GM12874 (cell line): ENCODE data around the gene NUB1.

ENCODE experiments used
- CTCF ChIP-seq: IDR thresholded peaks from 2 replicates; pipeline ENCODE4 v1.5.1; 2011; ENCODE audit warnings: low read depth, mild to moderate bottlenecking, control low read depth, low read length, moderate library complexity; ENCODE audit not compliant: insufficient read depth

Gene NUB1

GRCh38 chr7:151372612-151373265, 31.1 kb downstream of the NUB1 start:
- TF ChIP-seq CTCF = no peak

DNA sequence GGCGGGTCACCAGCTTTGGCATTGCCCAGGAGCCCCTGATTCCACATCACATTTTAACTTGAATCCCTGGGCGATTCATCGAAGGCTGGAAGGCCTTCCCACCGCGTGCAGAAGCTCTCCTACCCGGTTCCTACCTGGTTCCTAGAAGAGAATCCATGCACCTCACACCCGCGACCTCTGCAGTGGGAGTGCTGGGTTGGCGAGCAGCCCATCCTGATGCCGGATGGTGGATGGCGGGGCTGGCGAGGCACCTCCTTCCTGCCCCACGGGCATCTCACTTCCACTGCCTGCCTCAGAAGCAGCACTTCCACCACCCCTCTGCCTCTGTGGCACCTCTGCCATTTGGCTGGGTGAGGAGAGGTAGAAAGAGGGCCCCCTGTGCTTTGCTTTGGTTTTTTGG, 32.0 kb downstream of the NUB1 start:
- no peak for TF ChIP-seq CTCF

DNA sequence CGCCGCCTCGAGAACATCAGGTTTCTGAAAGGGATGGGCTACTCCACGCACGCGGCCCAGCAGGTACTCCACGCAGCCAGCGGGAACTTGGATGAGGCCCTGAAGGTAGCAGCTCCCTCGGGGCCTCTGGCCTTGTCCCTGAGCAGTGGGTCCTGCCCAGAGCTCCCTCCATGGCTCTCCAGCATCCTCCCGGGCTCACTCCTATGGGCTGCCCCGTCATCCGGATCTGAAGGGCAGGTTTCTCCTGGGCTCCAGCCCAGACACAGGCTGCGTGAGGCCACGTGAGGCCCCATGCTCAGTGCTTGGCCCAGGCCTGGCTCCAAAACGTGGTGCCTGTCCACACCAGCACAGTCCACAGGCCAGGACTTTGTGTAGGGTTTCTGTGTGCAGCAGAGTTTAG, 32.5 kb downstream of the NUB1 start:
- no peak for TF ChIP-seq CTCF

GRCh38 chr7:151374726-151375125, 33.1 kb downstream of the NUB1 start:
- TF ChIP-seq CTCF = no peak

GRCh38 chr7:151375530-151376217, 34.1 kb downstream of the NUB1 start:
- TF ChIP-seq CTCF = no peak

- TF ChIP-seq CTCF = no peak
Observed at GRCh38 chr7:151376218-151376902, 34.7 kb downstream of the NUB1 start.

GRCh38 chr7:151377406-151377805, 35.8 kb downstream of the NUB1 start:
- no peak for TF ChIP-seq CTCF
